Endothelial cell of umbilical vein (primary cell): ENCODE measurements around the gene IQSEC2. TPM values are rescaled to one million over a fixed set of nuclear protein-coding genes. Genes with fewer than 3 reads are reported as not detected.

Experiments used
- BruUV-seq: library from RNA; stranded (reverse); fragments of 400-500 nt; replicated peaks from 2 replicates; lab custom pipeline; 2021; lab: Mats Ljungman, UMichigan
- CTCF ChIA-PET: fragments of 300-600, 350-600 bp; sonication (Branson Sonifier 250); formaldehyde crosslinking; loops from one replicate; lab custom pipeline; 2021; ENCODE audit warnings: antibody characterized with exemption, inconsistent platforms; lab: Charles Lee
- POLR2A ChIA-PET: fragments of 300-600, 350-600 bp; sonication (Branson Sonifier 250); formaldehyde crosslinking; loops from one replicate; lab custom pipeline; 2021; ENCODE audit warnings: antibody characterized with exemption, inconsistent platforms; lab: Charles Lee
- DNase-seq: peaks from one replicate; pipeline ENCODE4 v3.0.0-alpha.2; 2011; ENCODE audit warnings: low read depth, low spot score
- FAIRE-seq: peaks from 2 replicates; lab custom pipeline; 2011; peaks lifted over from hg19 to GRCh38; lab: Jason Lieb, UNC
- H2AFZ ChIP-seq: 2 replicates; pipeline ENCODE4 v1.6.0; 2012; ENCODE audit warnings: low read depth, low read length, control low read depth, inconsistent platforms
- H3K27ac ChIP-seq: 2 replicates; pipeline ENCODE4 v1.5.1; 2011; ENCODE audit warnings: low read depth, mild to moderate bottlenecking, control low read depth, low read length, moderate library complexity; ENCODE audit not compliant: insufficient read depth
- H3K27me3 ChIP-seq, 2 experiments: 2 replicates each; pipeline versions ENCODE4 v1.6.0 to v1.6.1; 2011; ENCODE audit warnings: low read length in 2 of 2, mixed read lengths in 1 of 2; ENCODE audit not compliant: control insufficient read depth in 2 of 2, insufficient read depth in 2 of 2
- H3K36me3 ChIP-seq, 2 experiments: 2 replicates in 1 of 2; 3 replicates in 1 of 2; pipeline ENCODE4 v1.5.1; 2011; ENCODE audit warnings: low read length in 2 of 2, mild to moderate bottlenecking in 1 of 2, moderate library complexity in 1 of 2; ENCODE audit not compliant: control insufficient read depth in 2 of 2, insufficient read depth in 2 of 2; ENCODE audit errors: extremely low read depth in 1 of 2
- H3K4me1 ChIP-seq: 3 replicates; pipeline ENCODE4 v1.5.1; 2011; ENCODE audit warnings: mild to moderate bottlenecking, low read length; ENCODE audit not compliant: control insufficient read depth, insufficient read depth; ENCODE audit errors: extremely low read depth
- H3K4me2 ChIP-seq: 2 replicates; pipeline ENCODE4 v1.6.1; 2011; ENCODE audit warnings: low read length, control low read depth, mixed read lengths; ENCODE audit not compliant: insufficient read depth
- H3K4me3 ChIP-seq, 3 experiments: fragments of 200-600 bp in 1 of 3; sonication (generic), shearing (Covaris generic) in 1 of 3; replicated peaks in 1 of 3; 2 replicates each; pipeline ENCODE4 v1.5.1; 2011 to 2016; ENCODE audit warnings: control low read depth in 3 of 3, low read length in 3 of 3, mild to moderate bottlenecking in 2 of 3, inconsistent platforms in 1 of 3, low read depth in 1 of 3, moderate library complexity in 1 of 3; ENCODE audit not compliant: insufficient read depth in 1 of 3
- H3K79me2 ChIP-seq: 2 replicates; pipeline ENCODE4 v1.6.0; 2012; ENCODE audit warnings: low read length, inconsistent platforms; ENCODE audit not compliant: control insufficient read depth, insufficient read depth
- H3K9ac ChIP-seq: replicated peaks from 2 replicates; pipeline ENCODE3; 2011; ENCODE audit warnings: low read length, control low read depth; ENCODE audit not compliant: insufficient read depth; ENCODE audit errors: extremely low read depth
- H3K9me1 ChIP-seq: replicated peaks from 3 replicates; pipeline ENCODE4 v1.6.0; 2011; ENCODE audit warnings: mild to moderate bottlenecking, low read length; ENCODE audit not compliant: control insufficient read depth, insufficient read depth; ENCODE audit errors: extremely low read depth
- H3K9me3 ChIP-seq: replicated peaks from 2 replicates; pipeline ENCODE4 v1.5.1; 2012; ENCODE audit warnings: low read length, inconsistent platforms; ENCODE audit not compliant: control insufficient read depth, insufficient read depth
- H4K20me1 ChIP-seq: replicated peaks from 2 replicates; pipeline ENCODE3; 2011; ENCODE audit warnings: mild to moderate bottlenecking, low read length; ENCODE audit not compliant: control insufficient read depth, insufficient read depth; ENCODE audit errors: extremely low read depth
- EZH2 ChIP-seq: IDR thresholded peaks from 2 replicates; pipeline ENCODE4 v1.6.1; 2012; ENCODE audit warnings: borderline replicate concordance, low read depth, mild to moderate bottlenecking, moderate library complexity, low read length, inconsistent platforms; ENCODE audit not compliant: severe bottlenecking
- FOS ChIP-seq: IDR thresholded peaks from 2 replicates; pipeline ENCODE4 v1.6.1; 2011; ENCODE audit warnings: mild to moderate bottlenecking, low read length, moderate library complexity, borderline replicate concordance; ENCODE audit not compliant: insufficient read depth
- GATA2 ChIP-seq: IDR thresholded peaks from 2 replicates; pipeline ENCODE4 v1.7.0; 2011; ENCODE audit warnings: low read depth, mild to moderate bottlenecking, moderate library complexity, mixed read lengths, low read length; ENCODE audit not compliant: insufficient read length, insufficient read depth
- JUN ChIP-seq: IDR thresholded peaks from 2 replicates; pipeline ENCODE4 v1.6.1; 2011; ENCODE audit warnings: borderline replicate concordance, low read depth; ENCODE audit not compliant: insufficient read length, insufficient read depth
- MAX ChIP-seq: IDR thresholded peaks from 2 replicates; pipeline ENCODE4 v1.6.1; 2011; ENCODE audit not compliant: insufficient read depth, insufficient read length
- MYC ChIP-seq: IDR thresholded peaks from one replicate; pipeline ENCODE4 v1.6.1; 2011; ENCODE audit warnings: mild to moderate bottlenecking, low read depth, low read length
- POLR2A ChIP-seq: IDR thresholded peaks from 2 replicates; pipeline ENCODE4 v1.6.1; 2012; ENCODE audit warnings: low read depth, mild to moderate bottlenecking, control low read depth, low read length
- POLR2AphosphoS5 ChIP-seq: IDR thresholded peaks from 2 replicates; pipeline ENCODE4 v1.6.1; 2012; ENCODE audit warnings: low read depth, mild to moderate bottlenecking, control low read depth, low read length, moderate library complexity; ENCODE audit not compliant: insufficient read depth
- dilution Hi-C: fragments of 300-500 bp; cut with MboI; formaldehyde crosslinking; loops from one replicate; pipeline ENCODE4 v1.15.0; 2019; ENCODE audit warnings: low sequenced_read_pairs; ENCODE audit not compliant: extremely low pct_ligation_motif_present
- intact Hi-C: fragments of 100-400 bp; cut with micrococcal nuclease; formaldehyde crosslinking; loops from one replicate; pipeline ENCODE4 v1.10.0; 2022
- polyA plus RNA-seq, 4 experiments: library from polyadenylated mRNA; depleted of rRNA in 3 of 4; stranded (reverse) in 3 of 4; unstranded in 1 of 4; fragments of >200 nt; gene quantifications; 2 replicates each; pipeline versions ENCODE4 v1.2.1 to v1.2.3, GENCODE V29; 2011 to 2012; ENCODE audit warnings: missing spikeins in 1 of 4
- total RNA-seq: library from RNA; stranded (reverse); gene quantifications from 2 replicates; pipeline ENCODE4 v1.2.3, GENCODE V29; 2021
- TF ChIP-seq, protein P1 (sequence below), 2 donors: IDR thresholded peaks; 1 replicate in 1 of 2; 2 replicates in 1 of 2; pipeline ENCODE4 v1.5.1; 2011; ENCODE audit warnings: low read length in 2 of 2, mild to moderate bottlenecking in 2 of 2, moderate library complexity in 2 of 2, control low read depth in 1 of 2, inconsistent platforms in 1 of 2, low read depth in 1 of 2; ENCODE audit not compliant: insufficient read depth in 1 of 2; ENCODE audit errors: extremely low read depth in 1 of 2

IQSEC2 gene
- total and polyA plus RNA-seq, 2 donors (not counting 3 experiments of a cell fraction or from before 2014, with no cell fraction given), result 5.4 to 9.9 TPM

- FAIRE-seq, result peak; percentile 15
- no TSS peak for BruUV-seq
- H3K4me3 ChIP-seq, result no peak overlapping the region
- POLR2A ChIA-PET, result no interaction called here
- H3K9me1 ChIP-seq, result no peaks in the 10 kb centered on the region
- no peak overlapping the region for H3K27ac ChIP-seq
- H3K4me1 ChIP-seq, result peaks cover 8% of the 10 kb centered on the region
- no peaks in the 10 kb centered on the region for H3K36me3 ChIP-seq
- no peaks in the 10 kb centered on the region for H3K79me2 ChIP-seq
- CTCF ChIA-PET, result no interaction called here
- H4K20me1 ChIP-seq, result no peaks in the 10 kb centered on the region
- DNase-seq, result no peak
- dilution Hi-C loops, result no loop called here
- TF ChIP-seq POLR2AphosphoS5, result no peak
- TF ChIP-seq, protein P1, sequence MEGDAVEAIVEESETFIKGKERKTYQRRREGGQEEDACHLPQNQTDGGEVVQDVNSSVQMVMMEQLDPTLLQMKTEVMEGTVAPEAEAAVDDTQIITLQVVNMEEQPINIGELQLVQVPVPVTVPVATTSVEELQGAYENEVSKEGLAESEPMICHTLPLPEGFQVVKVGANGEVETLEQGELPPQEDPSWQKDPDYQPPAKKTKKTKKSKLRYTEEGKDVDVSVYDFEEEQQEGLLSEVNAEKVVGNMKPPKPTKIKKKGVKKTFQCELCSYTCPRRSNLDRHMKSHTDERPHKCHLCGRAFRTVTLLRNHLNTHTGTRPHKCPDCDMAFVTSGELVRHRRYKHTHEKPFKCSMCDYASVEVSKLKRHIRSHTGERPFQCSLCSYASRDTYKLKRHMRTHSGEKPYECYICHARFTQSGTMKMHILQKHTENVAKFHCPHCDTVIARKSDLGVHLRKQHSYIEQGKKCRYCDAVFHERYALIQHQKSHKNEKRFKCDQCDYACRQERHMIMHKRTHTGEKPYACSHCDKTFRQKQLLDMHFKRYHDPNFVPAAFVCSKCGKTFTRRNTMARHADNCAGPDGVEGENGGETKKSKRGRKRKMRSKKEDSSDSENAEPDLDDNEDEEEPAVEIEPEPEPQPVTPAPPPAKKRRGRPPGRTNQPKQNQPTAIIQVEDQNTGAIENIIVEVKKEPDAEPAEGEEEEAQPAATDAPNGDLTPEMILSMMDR (IDR thresholded peaks at IDR 0.05; ENCODE audit: extremely low read depth in 1 of 2, insufficient read depth in 1 of 2, low read depth in 1 of 2, low read length in 2 of 2), result no peak
- TF ChIP-seq MYC, result no peak
- no peak for TF ChIP-seq JUN
- no peak for TF ChIP-seq EZH2
- no peak for TF ChIP-seq FOS
- no peak for TF ChIP-seq MAX
- no peak for TF ChIP-seq GATA2
- no peak for TF ChIP-seq POLR2A
- H3K4me2 ChIP-seq, result no peak overlapping the region
- no peak overlapping the region for H3K9ac ChIP-seq
- H3K27me3 ChIP-seq, result no peaks in the 10 kb centered on the region
- H2AFZ ChIP-seq, result no peak overlapping the region
- H3K9me3 ChIP-seq, result no peaks in the 10 kb centered on the region
- intact Hi-C loops, result no loop called here
These were observed 27.5 kb upstream of the IQSEC2 start for GRCh38 chrX:53308836-53309235.
